A673 (cell line): ENCODE measurements around the gene PPARA. TPM values are rescaled to one million over a fixed set of nuclear protein-coding genes. Genes with fewer than 3 reads are reported as not detected.
A peak's percentile ranks its signal among the peaks of the same experiment; 100 is the strongest.

Experiments
- Bru-seq: library from RNA; stranded (reverse); fragments of 400-500 nt; gene quantifications from one replicate; lab custom pipeline; 2021; lab: Mats Ljungman, UMichigan
- BruChase-seq, 2 experiments: library from RNA; stranded (reverse); fragments of 400-500 nt; gene quantifications; one replicate each; lab custom pipeline; 2021; lab: Mats Ljungman, UMichigan
- BruUV-seq: library from RNA; stranded (reverse); fragments of 400-500 nt; replicated peaks from 2 replicates; lab custom pipeline; 2021; lab: Mats Ljungman, UMichigan
- CTCF ChIA-PET: fragments of 300-600 bp; sonication (Branson Sonifier 250); formaldehyde crosslinking; loops from one replicate; lab custom pipeline; 2022; ENCODE audit warnings: antibody characterized with exemption; lab: Charles Lee
- POLR2A ChIA-PET: fragments of 300-600 bp; sonication (Branson Sonifier 250); formaldehyde crosslinking; loops from one replicate; lab custom pipeline; 2022; ENCODE audit warnings: antibody characterized with exemption; ENCODE audit not compliant: low non-redundant PET; lab: Charles Lee
- DNase-seq: peaks from one replicate; pipeline ENCODE4 v3.0.0-alpha.2; 2015; ENCODE audit warnings: low spot score
- H3K27ac ChIP-seq: fragments of 200-600 bp; sonication (generic); 2 replicates; pipeline ENCODE4 v1.5.1; 2016; ENCODE audit warnings: mixed run types, low read depth, mild to moderate bottlenecking, mixed read lengths, antibody characterized with exemption, low read length; ENCODE audit not compliant: poor library complexity, severe bottlenecking
- H3K27me3 ChIP-seq: fragments of 200-600 bp; sonication (generic); replicated peaks from 2 replicates; pipeline ENCODE4 v1.6.1; 2017; ENCODE audit warnings: mixed run types, low read depth, mild to moderate bottlenecking, mixed read lengths, antibody characterized with exemption, low read length; ENCODE audit not compliant: insufficient read depth, poor library complexity
- H3K36me3 ChIP-seq: fragments of 200-600 bp; sonication (generic); 2 replicates; pipeline ENCODE4 v1.6.1; 2016; ENCODE audit warnings: mixed run types, mild to moderate bottlenecking, mixed read lengths, antibody characterized with exemption, low read length; ENCODE audit not compliant: insufficient read depth, poor library complexity, severe bottlenecking
- H3K4me1 ChIP-seq: fragments of 200-600 bp; sonication (generic); 2 replicates; pipeline ENCODE4 v1.6.1; 2017; ENCODE audit warnings: mixed run types, mild to moderate bottlenecking, mixed read lengths, antibody characterized with exemption, low read length; ENCODE audit not compliant: insufficient read depth, poor library complexity, severe bottlenecking
- H3K4me3 ChIP-seq: fragments of 200-600 bp; sonication (generic); 2 replicates; pipeline ENCODE4 v1.5.1; 2016; ENCODE audit warnings: low read depth, mixed run types, mild to moderate bottlenecking, mixed read lengths, low read length; ENCODE audit not compliant: poor library complexity, severe bottlenecking
- H3K9me3 ChIP-seq: fragments of 200-600 bp; sonication (generic); 2 replicates; pipeline ENCODE4 v1.6.1; 2016; ENCODE audit warnings: mixed run types, low read depth, mild to moderate bottlenecking, mixed read lengths, antibody characterized with exemption, low read length; ENCODE audit not compliant: poor library complexity, severe bottlenecking
- CTCF ChIP-seq: fragments of 300-800, 200-600 bp; sonication (generic); conservative IDR thresholded peaks from 2 replicates; pipeline ENCODE4 v1.5.1; 2017; ENCODE audit warnings: low read depth, mild to moderate bottlenecking, antibody characterized with exemption, low read length, moderate library complexity, mixed read lengths
- EZH2 ChIP-seq: fragments of 200-600 bp; sonication (generic); IDR thresholded peaks from 2 replicates; pipeline ENCODE4 v1.6.1; 2017; ENCODE audit warnings: borderline replicate concordance, low read depth, mild to moderate bottlenecking, mixed read lengths, antibody characterized with exemption, low read length; ENCODE audit not compliant: poor library complexity, severe bottlenecking
- intact Hi-C: fragments of 100-400 bp; cut with micrococcal nuclease; formaldehyde crosslinking; loops from one replicate; pipeline ENCODE4 v1.10.0; 2022; ENCODE audit not compliant: unreplicated experiment
- long read RNA-seq: library from polyadenylated mRNA; stranded (forward); transcript quantifications from one replicate; pipeline ENCODE4 v2.0.0, GENCODE V29; 2022
- total RNA-seq: library from RNA; stranded (reverse); gene quantifications from 2 replicates; pipeline ENCODE4 v1.2.3, GENCODE V29; 2021

Gene PPARA
- total RNA-seq (2.0 and 4.0 TPM in 2 replicates), Bru-seq, nascent RNA (percentile 33 among the genes with signal in this experiment), BruChase-seq, experiment 1, labeled RNA remaining after a 2-hour chase (percentile 36 among the genes with signal in this experiment), BruChase-seq, experiment 2, labeled RNA remaining after a 6-hour chase (percentile 39 among the genes with signal in this experiment)
- long read RNA-seq, result 0 reads

GRCh38 chr22:46150034-46150654 lies at the start of gene PPARA:
Gene PPARA, plus strand, starts transcription at chr22:46150526. Its CDS starts 47,858 bp downstream, at chr22:46198384.
- POLR2A ChIA-PET, result no interaction called here
- BruUV-seq, result no TSS peak
- peaks cover 14% of the 10 kb centered on the region for H3K27me3 ChIP-seq
- TF ChIP-seq CTCF, result no peak
- TF ChIP-seq EZH2, result no peak
- DNase-seq, result peak; percentile 59
- CTCF ChIA-PET, result interaction anchor here (0.6 kb wide), 1 partner anchor 218 kb away, joined by 9 read pairs; no protein-coding TSS in a partner anchor
- H3K27ac ChIP-seq, result peak within 1 kb of the TSS; percentile 42
- H3K36me3 ChIP-seq, result no peaks in the 10 kb centered on the region
- intact Hi-C loops, result no loop called here
- H3K4me1 ChIP-seq, result peaks cover 13% of the 10 kb centered on the region
- H3K9me3 ChIP-seq, result no peaks in the 10 kb centered on the region
- peak within 1 kb of the TSS; percentile 79 for H3K4me3 ChIP-seq

GRCh38 chr22:46102159-46102558 lies 48.2 kb upstream of the PPARA start:
- Histone ChIP-seq H3K4me3 (no peak overlapping the region), H3K36me3 (peaks cover 91% of the 10 kb centered on the region), H3K27me3 (no peaks in the 10 kb centered on the region), H3K9me3 (no peaks in the 10 kb centered on the region), H3K27ac (peak overlapping the region; percentile 47), H3K4me1 (peaks cover 6% of the 10 kb centered on the region)
- TF ChIP-seq EZH2, result no peak
- no peak for TF ChIP-seq CTCF
- CTCF ChIA-PET, result no interaction called here
- POLR2A ChIA-PET, result no interaction called here
- no TSS peak for BruUV-seq
- DNase-seq, result no peak
- intact Hi-C loops, result no loop called here

- ChIA-PET CTCF (no interaction called here), POLR2A (no interaction called here)
- peaks cover 91% of the 10 kb centered on the region for H3K36me3 ChIP-seq
- no peak for DNase-seq
- no peaks in the 10 kb centered on the region for H3K9me3 ChIP-seq
- H3K27ac ChIP-seq, result peak overlapping the region; percentile 47
- peaks cover 8% of the 10 kb centered on the region for H3K4me1 ChIP-seq
- intact Hi-C loops, result no loop called here
- H3K4me3 ChIP-seq, result no peak overlapping the region
- TF ChIP-seq EZH2 (no peak), CTCF (no peak)
- BruUV-seq, result no TSS peak
- no peaks in the 10 kb centered on the region for H3K27me3 ChIP-seq
Observed at GRCh38 chr22:46102752-46103151, 47.6 kb upstream of the PPARA start.
